ENCODE results near the gene EPOP.

The EPOP gene

DNA sequence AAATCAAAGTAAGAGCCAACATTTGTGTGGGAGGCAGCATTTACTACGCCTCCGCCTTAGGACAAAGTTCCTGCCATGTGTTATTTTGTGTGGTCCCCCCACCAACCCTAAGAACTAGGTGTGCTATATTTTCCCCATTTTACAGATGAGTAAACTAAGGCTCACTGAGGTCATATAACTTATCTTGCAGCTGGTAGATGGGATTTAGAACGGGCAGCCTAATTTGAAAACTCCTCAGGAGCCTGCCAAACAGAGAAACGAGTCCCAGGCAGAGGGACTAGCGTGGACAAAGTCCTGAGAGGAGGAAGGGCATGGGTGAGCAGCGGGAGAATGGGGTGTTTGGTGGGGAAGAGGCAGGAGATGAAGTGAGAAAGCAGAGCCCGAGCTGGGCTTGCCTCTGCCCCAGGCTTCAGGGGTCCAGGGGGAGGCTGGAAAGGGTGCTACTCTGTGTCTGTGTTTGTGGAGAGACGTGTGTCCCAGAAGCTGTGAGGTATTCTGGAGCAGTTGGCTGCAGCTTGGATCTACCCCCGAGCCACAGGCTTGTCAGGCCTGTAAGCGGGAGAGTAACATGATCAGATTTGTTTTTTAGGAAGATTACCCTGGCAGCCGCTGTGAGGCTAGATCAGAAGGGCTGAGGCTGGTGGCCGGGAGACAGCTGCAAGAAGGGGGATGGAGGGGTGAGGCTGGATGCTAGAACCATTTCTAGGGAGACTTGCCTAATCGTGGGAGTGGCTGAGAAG lies 35.3 kb upstream of the EPOP start:
- ATAC-seq (no peak), DNase-seq (no peak)
- H3K27me3 Mint-ChIP-seq, result no peaks in the 10 kb centered on the region
- no peak overlapping the region for H3K4me3 Mint-ChIP-seq
- no peaks in the 10 kb centered on the region for H3K9me3 Mint-ChIP-seq
- peaks cover 81% of the 10 kb centered on the region for H3K4me1 Mint-ChIP-seq
- H3K27ac Mint-ChIP-seq, result peak overlapping the region; percentile 75 to 92

DNA sequence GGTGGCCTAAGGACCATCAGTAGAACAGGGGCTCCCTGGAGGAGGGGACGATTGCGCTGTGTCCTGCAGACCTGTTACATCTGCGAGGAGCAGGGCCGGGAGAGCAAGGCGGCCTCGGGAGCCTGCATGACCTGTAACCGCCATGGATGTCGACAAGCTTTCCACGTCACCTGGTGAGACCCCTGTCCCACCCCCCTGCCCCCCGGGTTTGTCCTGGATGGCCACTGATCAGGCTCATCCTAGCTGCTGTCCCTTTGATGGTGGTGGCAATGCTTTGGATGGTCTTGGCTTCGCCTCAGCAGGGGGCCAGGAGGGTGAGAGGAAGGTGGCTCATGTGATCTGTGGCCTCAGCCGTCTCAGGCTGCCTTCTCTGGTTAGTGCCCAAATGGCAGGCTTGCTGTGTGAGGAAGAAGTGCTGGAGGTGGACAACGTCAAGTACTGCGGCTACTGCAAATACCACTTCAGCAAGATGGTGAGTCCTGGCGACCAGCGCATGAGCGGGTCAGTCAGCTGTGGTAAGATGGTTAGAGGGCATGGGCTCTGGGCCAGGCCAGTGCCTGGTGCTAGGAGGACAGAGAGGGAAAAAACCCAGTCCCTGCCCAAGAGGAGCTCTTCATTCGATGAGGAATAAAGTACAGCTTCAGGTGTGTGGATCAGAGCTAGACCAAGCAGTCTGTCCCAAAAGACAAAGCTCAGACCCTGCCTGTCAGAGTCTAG lies 34.5 kb upstream of the EPOP start:
- no peak for ATAC-seq
- Mint-ChIP-seq H3K4me3 (peak overlapping the region in 1 of 2 donors; percentile 3), H3K9me3 (no peaks in the 10 kb centered on the region), H3K27ac (peak overlapping the region in 1 of 2 donors; percentile 92), H3K4me1 (peaks cover 74% of the 10 kb centered on the region), H3K27me3 (no peaks in the 10 kb centered on the region)
- no peak for DNase-seq

DNA sequence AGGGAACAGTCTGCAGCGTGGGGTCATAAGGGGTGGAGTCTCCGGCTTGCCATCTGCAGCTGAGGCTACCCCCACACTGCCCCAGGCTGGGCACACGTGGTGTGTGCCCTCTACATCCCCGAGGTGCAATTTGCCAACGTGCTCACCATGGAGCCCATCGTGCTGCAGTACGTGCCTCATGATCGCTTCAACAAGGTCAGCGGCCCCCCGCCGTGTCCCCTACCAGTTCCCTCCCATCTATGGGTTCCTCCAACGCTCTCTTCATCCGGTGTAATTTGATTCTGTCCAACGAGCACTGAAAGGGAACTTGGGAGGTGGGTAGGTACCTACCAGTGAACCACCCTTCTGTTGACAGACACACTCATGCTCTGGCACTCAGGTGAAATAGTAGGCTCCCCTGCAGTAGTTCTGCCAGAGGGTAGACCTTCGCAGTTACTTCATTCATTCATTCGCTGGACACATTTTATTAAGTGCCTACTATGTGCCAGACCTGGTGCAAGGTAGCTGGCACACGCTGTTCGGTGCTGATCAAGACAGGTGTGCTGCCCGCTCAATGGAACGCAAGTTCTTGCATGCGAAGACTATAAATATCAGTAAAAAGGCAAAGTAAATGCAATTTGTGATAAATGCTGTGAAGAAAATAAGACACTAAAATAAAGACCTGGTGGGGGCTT lies 33.1 kb upstream of the EPOP start:
- Mint-ChIP-seq H3K4me3 (peak overlapping the region; percentile 96 to 99), H3K9me3 (no peaks in the 10 kb centered on the region), H3K27me3 (no peaks in the 10 kb centered on the region), H3K4me1 (peaks cover 65% of the 10 kb centered on the region), H3K27ac (peak overlapping the region; percentile 77 to 89)
- DNase-seq (no peak), ATAC-seq (no peak)

DNA sequence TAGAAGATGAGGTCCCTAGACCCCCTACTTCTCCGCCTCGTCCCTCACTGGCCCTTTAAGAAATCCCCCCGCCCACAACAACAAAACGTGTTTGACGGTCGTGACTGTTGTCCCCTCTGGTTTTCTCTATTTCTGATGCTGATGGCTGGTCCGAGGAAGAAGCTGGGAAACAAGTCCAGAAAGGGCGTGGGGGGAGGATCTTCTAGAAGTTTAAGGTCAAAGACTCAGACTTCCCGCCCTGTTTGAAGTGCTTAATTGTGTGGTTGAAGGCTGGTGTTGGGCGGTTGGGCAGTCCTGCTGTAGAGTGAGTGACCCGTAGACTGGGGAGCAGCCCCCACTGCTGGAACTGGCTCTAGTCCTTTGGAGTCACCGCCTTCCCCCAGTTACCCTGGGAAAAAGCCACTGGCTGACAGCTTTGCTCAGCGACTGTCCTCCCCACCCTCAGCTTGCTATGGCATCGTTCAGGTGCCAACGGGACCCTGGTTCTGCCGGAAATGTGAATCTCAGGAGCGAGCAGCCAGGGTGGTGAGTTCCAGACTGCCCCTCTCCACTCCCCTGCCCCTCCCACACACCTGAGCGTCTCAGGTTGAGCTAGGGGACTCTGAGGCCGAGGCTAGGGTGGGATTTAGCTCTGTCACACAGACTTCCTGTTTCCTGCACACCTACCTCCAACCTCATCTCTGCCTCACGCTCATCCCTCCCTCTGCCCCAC lies 31.9 kb upstream of the EPOP start:
- Mint-ChIP-seq H3K27ac (peak overlapping the region; percentile 89 to 99), H3K4me3 (peak overlapping the region; percentile 96 to 99), H3K9me3 (no peaks in the 10 kb centered on the region), H3K4me1 (peaks cover 54% of the 10 kb centered on the region), H3K27me3 (no peaks in the 10 kb centered on the region)
- ATAC-seq, result no peak
- DNase-seq, result peak in 1 of 2 donors; percentile 23

DNA sequence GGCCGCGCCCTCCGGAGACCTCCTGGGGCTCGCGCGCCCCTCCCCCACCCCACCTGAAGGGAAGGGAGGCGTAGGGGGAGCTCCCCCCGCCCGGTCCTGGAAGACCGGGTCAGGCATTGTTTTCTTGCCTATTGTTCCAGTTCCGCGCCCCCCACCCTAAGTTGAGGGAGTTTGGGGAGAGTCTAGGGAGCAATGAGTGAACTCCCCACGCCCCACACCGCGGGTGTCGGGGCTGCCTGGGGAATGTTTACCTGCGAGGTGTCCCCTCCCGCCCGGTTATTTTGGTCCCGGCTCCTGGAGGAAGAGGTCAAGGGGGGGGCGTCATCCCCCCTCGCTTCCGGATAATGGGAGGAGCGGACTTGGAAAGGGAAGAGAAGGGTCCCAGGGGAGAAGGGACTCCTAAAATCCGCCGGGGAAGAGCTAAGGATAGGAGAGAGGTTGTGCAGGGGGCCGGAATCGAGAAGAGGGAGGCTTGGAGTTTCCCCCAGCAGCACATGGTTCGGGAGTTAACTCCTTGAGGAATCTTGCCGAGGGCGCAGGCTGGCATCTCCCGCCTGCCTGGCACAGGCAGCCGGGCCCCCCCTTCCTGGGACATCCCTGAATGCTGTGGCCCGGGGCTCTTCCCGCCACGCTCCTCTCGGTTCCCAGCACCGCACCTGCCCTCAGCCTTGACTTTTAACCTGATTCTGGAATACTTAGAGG lies 31.2 kb upstream of the EPOP start:
- ATAC-seq, result no peak
- Mint-ChIP-seq H3K4me3 (peak overlapping the region; percentile 96 to 99), H3K4me1 (peaks cover 54% of the 10 kb centered on the region), H3K27me3 (no peaks in the 10 kb centered on the region), H3K27ac (peak overlapping the region; percentile 88 to 99), H3K9me3 (no peaks in the 10 kb centered on the region)
- peak in 1 of 2 donors; percentile 33 for DNase-seq

DNA sequence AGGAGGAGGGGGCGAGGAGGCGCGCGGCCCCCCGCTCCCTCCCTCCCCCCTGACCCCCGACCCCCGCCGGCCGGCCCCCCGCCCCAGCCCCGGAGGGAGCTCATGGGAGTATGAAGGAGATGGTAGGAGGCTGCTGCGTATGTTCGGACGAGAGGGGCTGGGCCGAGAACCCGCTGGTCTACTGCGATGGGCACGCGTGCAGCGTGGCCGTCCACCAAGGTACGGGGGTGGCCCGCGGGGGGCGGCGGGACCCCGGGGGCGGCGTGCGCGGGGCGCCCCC lies 30.7 kb upstream of the EPOP start:
- Mint-ChIP-seq H3K27ac (peak overlapping the region in 1 of 2 donors; percentile 74), H3K4me3 (peak overlapping the region; percentile 96 to 99), H3K4me1 (peaks cover 52% of the 10 kb centered on the region), H3K9me3 (peaks cover 0 to under 1% of the 10 kb centered on the region in 2 donors), H3K27me3 (no peaks in the 10 kb centered on the region)
- ATAC-seq (no peak), DNase-seq (peak in 1 of 2 donors; percentile 40)

DNA sequence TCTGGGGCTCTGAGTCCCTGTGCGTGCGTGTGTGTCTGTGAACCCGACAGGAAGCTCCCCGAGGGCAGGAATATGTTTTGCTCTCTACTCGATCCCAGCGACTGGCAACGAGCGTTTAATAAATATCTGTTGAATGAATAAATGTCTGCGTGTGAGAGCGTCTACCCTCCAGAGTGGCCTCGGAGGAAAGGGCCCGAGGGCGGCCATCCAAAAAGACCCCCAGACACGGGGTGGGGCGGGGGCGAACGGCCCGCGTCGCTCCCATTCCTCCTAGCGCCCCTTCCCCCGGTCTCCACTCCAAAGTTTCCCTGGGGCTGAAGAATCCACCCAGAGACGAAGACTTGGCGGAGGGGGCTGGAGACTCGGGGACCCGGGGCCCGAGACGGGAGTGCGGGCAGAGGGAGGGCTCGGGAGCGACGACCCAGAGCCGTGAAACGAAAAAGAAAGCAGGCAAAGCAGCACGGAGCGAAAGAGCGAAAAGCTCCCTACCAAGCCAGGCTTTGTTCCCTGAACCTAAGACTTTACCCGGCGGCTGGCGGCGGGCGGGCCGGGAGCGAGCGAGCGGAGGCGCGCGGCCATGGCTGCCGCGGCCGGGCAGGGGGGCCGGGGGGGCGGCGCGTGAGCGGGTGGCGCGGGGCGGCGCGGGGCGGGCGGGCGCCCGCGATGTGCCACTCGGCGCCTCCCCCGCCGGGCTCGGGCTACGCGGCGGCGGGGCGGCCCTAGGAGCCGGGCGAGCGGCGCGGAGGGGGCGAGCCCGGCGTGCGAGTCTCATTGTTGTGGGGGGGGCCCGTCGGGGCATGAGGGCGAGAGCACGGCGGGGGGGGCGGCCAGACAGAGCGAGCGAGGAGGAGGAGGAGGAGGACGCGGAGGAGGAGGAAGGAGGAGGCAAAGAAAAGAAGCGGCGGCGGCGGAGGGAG lies 30.1 kb upstream of the EPOP start, which contains the start of gene MLLT6:
Gene MLLT6, plus strand, starts transcription at position 668 of the 917 bp plus-strand sequence. CDS start 360 bp downstream, outside the sequence.
- Mint-ChIP-seq H3K27me3 (no peaks in the 10 kb centered on the region), H3K4me3 (peak within 1 kb of the TSS; percentile 98 to 99), H3K9me3 (peaks cover 0 to 6% of the 10 kb centered on the region in 2 donors), H3K27ac (peak within 1 kb of the TSS; percentile 99 to 100), H3K4me1 (peaks cover 52% of the 10 kb centered on the region)
- ATAC-seq (peak; percentile 1), DNase-seq (peak; percentile 72 to 76)

DNA sequence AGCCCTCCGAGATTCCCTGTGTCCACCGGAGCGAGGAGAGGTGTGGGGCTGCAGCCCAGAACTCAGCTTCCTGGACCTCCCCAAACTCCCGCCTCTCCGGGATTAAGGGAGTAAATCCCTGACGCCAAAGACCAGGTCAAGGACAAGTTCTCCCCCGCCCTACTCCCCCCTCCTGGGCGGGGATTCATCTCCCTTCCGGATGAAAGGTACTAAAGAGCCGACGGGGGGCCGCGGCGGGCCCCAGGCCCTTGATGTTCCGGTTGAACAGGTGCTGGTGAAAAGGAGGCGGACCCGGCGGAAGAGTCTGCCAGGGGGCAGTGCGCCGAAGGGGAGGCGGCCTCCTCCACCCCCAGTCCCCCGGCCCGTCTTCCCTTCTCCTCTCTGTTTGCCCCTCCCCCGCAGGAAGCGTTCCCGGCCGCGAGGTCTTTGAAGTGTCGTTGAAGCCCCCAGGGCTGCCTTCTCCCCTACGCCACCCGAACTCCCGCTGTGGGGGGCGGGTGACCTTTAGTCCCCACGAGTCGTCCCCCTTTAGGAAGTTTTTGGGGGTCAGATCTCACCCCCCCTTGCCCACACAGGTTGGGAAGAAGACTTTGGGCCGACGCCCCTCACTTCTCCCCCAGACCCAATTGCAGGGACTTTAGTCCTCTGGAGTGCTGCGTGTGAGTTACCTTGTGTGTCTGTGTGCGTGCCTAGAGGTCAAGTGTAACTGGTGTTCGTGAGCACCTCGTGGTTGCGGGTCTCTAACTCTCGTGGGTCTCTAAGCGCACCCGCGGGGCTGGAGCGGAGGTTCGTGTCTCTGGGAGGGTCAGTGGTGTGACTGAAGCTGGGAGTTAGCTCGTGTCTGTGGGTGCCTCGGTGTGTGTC lies 29.2 kb upstream of the EPOP start:
- H3K4me3 Mint-ChIP-seq, result peak overlapping the region; percentile 98 to 99
- H3K27ac Mint-ChIP-seq, result peak overlapping the region; percentile 99 to 100
- no peaks in the 10 kb centered on the region for H3K27me3 Mint-ChIP-seq
- peaks cover 0 to 6% of the 10 kb centered on the region in 2 donors for H3K9me3 Mint-ChIP-seq
- ATAC-seq (peak; percentile 15), DNase-seq (peak; percentile 73 to 88)
- peaks cover 51% of the 10 kb centered on the region for H3K4me1 Mint-ChIP-seq

DNA sequence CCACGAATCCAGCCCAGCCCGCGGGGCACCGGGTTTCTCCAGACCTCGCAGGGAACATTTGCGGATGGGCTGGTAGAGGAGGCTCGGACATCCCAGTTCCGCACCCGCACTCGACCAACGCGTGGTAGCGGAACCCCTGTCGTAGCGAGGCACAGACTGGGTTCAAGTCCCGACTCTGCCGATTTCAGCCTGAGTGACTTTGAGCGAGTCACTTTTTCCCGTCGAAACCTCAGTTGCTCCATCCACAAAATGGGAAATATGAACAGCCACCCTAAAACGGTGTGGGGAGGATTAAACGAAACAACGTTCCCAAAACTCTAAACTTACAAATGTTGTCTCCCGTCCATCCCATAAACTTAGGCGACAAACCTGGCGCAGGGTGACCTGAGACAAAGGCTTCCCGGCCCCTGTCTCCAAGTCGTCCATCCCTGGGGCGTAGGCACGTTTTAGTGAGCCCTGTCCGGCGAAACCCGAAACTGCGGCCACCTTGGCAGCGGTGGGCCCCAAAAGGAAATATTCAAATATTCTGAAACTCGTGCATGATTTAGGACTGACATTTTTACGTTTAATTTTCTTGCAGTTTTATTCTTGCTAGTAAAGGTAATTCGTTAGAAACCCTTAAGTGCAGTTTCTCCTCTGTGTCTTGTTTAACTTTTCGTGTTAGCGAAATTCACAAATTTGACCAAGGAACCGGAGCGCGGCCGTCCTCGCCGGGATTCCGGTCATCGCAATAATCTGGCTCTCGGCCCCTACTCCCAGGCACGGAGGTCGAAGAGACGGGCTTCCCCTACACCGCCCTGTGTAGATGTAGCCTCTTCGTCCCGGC lies 28.4 kb upstream of the EPOP start:
- Mint-ChIP-seq H3K4me3 (peak overlapping the region; percentile 98 to 99), H3K4me1 (peaks cover 47% of the 10 kb centered on the region), H3K9me3 (peaks cover 0 to 6% of the 10 kb centered on the region in 2 donors), H3K27ac (peak overlapping the region; percentile 99 to 100), H3K27me3 (no peaks in the 10 kb centered on the region)
- no peak for ATAC-seq
- no peak for DNase-seq

DNA sequence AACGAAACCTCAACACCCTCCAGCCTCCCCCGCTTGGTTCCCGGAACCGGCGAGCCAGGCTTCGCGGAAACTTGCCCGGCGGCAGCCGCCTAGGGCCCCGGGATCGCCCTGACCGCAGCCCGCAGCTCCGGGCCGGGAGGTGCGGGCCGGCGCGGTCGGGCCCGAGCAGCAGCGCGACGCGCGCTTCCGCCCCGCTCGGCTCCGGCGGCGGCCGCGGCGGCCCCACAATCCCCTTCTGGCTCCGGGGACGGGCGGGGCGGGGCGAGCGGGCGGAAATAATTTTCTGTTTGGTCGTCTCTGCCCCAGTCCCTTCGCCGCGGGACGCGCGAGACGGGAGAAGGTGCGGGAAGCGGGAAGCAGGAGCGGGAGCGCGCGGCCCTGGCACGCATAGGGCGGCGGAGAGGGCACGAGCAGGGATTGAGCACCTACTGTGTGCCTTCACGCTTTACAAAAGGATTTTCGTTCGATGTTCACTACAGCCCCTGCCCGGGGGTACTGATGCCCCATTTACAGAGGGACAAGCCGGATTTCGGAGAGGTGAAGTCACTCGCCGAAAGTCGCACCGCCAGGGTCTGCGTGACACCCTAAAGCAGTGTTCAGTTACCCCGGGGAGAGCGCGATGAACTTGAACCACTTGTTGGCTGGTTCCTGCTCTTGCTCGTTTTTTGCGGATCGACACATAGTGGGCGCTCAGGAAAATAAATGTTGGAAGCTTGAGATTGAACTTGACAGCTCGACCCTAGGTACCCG lies 27.6 kb upstream of the EPOP start:
- Mint-ChIP-seq H3K27me3 (no peaks in the 10 kb centered on the region), H3K4me3 (peak overlapping the region; percentile 98 to 99), H3K27ac (peak overlapping the region; percentile 99 to 100), H3K9me3 (peaks cover 0 to 6% of the 10 kb centered on the region in 2 donors), H3K4me1 (peaks cover 46% of the 10 kb centered on the region)
- peak; percentile 48 for ATAC-seq
- DNase-seq, result peak; percentile 83 to 89

DNA sequence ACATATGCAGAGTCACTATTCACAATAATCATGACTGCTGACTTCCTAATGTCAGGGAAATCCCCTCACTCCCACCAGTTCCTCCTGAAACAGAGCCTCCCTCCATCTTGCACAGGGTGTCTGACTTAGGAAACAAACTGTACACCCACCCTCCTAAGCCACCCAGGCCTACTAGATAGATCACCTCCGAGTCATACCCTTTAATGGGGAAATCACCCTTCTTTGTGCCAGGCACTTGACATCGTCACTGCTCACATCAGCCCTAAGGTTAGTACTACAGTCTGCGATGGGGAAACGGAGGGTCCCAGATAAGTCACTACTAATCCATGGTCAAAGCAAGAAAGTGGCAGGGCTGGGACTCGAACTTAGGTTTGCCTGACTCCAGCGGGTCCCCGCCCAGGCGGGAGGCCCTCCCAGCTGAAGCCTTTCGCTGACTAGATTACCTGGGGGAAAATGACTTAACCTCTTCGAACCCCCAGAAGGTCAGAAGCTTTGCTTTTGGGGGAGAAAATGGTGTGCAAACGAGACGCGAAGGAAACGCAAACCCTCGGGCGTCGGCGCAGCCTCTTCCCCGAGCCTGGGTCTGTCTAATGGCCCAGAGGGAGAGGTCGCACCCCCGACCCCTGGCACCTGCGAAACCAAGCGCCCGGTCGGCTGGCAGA lies 26.9 kb upstream of the EPOP start:
- peaks cover 46% of the 10 kb centered on the region for H3K4me1 Mint-ChIP-seq
- peak; percentile 83 for ATAC-seq
- no peaks in the 10 kb centered on the region for H3K27me3 Mint-ChIP-seq
- H3K9me3 Mint-ChIP-seq, result peaks cover 0 to 6% of the 10 kb centered on the region in 2 donors
- peak overlapping the region; percentile 96 to 97 for H3K27ac Mint-ChIP-seq
- DNase-seq, result peak; percentile 95
- H3K4me3 Mint-ChIP-seq, result peak overlapping the region; percentile 74 to 81
